HEK293T (cell line): Measurements from ENCODE around the gene PRKCA.

Experiments
- ELF4 ChIP-seq: fragments of 450-650 bp; IDR thresholded peaks from 2 replicates; pipeline ENCODE4 v1.6.1; 2017; ENCODE audit warnings: antibody characterized with exemption
- FOXM1 ChIP-seq: fragments of 450-650 bp; IDR thresholded peaks from 2 replicates; pipeline ENCODE4 v1.6.1; 2017; ENCODE audit warnings: mild to moderate bottlenecking, borderline replicate concordance
- PKNOX1 ChIP-seq: fragments of 450-650 bp; IDR thresholded peaks from 2 replicates; pipeline ENCODE4 v1.6.1; 2016
- SP1 ChIP-seq: fragments of 450-650 bp; IDR thresholded peaks from 2 replicates; pipeline ENCODE4 v1.6.1; 2017
- SUZ12 ChIP-seq: fragments of 450-650 bp; IDR thresholded peaks from 2 replicates; pipeline ENCODE4 v1.6.1; 2016; ENCODE audit warnings: mild to moderate bottlenecking
- TARDBP ChIP-seq: fragments of 450-650 bp; IDR thresholded peaks from 2 replicates; pipeline ENCODE4 v1.6.1; 2016
- ZNF384 ChIP-seq: fragments of 450-650 bp; IDR thresholded peaks from 2 replicates; pipeline ENCODE4 v1.6.1; 2016

DNA sequence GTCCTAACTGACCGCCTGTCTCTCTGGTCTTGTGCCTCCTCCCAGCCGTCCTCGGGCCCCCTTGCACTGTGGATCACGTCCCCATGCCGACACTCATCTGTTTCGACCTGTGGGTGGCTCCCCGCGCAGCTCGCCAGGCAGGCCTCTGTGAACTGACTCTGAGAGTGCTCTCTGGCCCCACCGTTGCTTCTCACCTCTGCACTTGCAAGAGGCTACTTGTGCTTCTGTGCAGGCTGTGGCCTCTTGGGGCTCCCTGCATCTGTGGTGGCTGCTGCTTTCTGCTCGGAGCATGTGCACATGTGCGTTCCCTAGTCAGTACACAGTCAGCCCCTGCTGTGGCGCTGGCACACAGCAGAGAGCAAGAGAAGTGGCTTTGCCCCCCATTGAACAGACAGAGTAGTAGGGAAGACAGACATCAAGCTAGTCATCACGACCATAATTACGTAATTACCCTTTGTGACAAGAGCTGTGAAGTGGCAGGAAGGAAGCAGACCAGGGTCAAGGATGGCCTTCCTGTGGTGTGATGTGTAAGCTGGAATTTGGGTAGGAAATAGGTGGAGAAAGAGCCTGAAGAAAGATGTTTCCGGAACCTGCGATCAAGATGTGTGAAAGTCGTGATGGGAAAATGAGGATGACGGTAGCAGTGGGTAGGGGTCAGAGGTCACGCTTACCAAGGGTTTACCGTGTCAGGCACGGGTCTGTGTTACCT is 276.5 kb downstream of the PRKCA start:
- TF ChIP-seq SP1 (no peak), FOXM1 (no peak), ZNF384 (no peak), PKNOX1 (no peak), TARDBP (no peak), SUZ12 (no peak), ELF4 (no peak)
